Umbilical cord (tissue), 2 donors: ENCODE measurements around the gene FBXO30. TPM values are rescaled to one million over a fixed set of nuclear protein-coding genes. Genes with fewer than 3 reads are reported as not detected.

Source experiments
- DNase-seq: peaks from one replicate; pipeline ENCODE4 v3.0.0-alpha.2; 2015; ENCODE audit warnings: low spot score
- total RNA-seq: library from RNA; depleted of rRNA; stranded (reverse); fragments of >200 nt; gene quantifications from one replicate; pipeline ENCODE4 v1.2.3, GENCODE V29; 2014; ENCODE audit warnings: low replicate concordance; ENCODE audit not compliant: insufficient read depth

FBXO30 gene
- total RNA-seq, 1 donor from 2014 or later: 28.4 TPM

- DNase-seq: no peak
Measured at GRCh38 chr6:145818796-145819195, 4.2 kb upstream of the FBXO30 start.

- DNase-seq: no peak
Measured at GRCh38 chr6:145816392-145816791, 1.8 kb upstream of the FBXO30 start.

GRCh38 chr6:145815309-145816274 is 997 bp upstream of the FBXO30 start:
- DNase-seq: no peak

- DNase-seq: peak; percentile 74
Measured at GRCh38 chr6:145814035-145814500, 527 bp downstream of the FBXO30 start.

- peak; percentile 26 for DNase-seq
Measured at GRCh38 chr6:145813285-145814034, 1.1 kb downstream of the FBXO30 start.

GRCh38 chr6:145811741-145812140 is 2.9 kb downstream of the FBXO30 start:
- no peak for DNase-seq

- no peak for DNase-seq
Measured at GRCh38 chr6:145809785-145810184, 4.8 kb downstream of the FBXO30 start.

- DNase-seq: no peak
Measured at GRCh38 chr6:145809211-145809610, 5.4 kb downstream of the FBXO30 start.

- DNase-seq: no peak
Measured at GRCh38 chr6:145808239-145808638, 6.4 kb downstream of the FBXO30 start.

GRCh38 chr6:145802141-145802540 is 12.5 kb downstream of the FBXO30 start:
- DNase-seq: no peak

- DNase-seq: no peak
Measured at GRCh38 chr6:145801021-145801420, 13.6 kb downstream of the FBXO30 start.

- peak; percentile 49 for DNase-seq
Measured at GRCh38 chr6:145798530-145798929, 16.1 kb downstream of the FBXO30 start.

- DNase-seq: no peak
Measured at GRCh38 chr6:145789443-145789842, 25.2 kb downstream of the FBXO30 start.

- no peak for DNase-seq
Measured at GRCh38 chr6:145787688-145788087, 26.9 kb downstream of the FBXO30 start.

- no peak for DNase-seq
Measured at GRCh38 chr6:145784683-145785082, 29.9 kb downstream of the FBXO30 start.

- DNase-seq: no peak
Measured at GRCh38 chr6:145783796-145784195, 30.8 kb downstream of the FBXO30 start.

- no peak for DNase-seq
Measured at GRCh38 chr6:145772846-145773245, 41.7 kb downstream of the FBXO30 start.

GRCh38 chr6:145765449-145765848 is 49.1 kb downstream of the FBXO30 start:
- no peak for DNase-seq

- DNase-seq: no peak
Measured at GRCh38 chr6:145763742-145764141, 50.9 kb downstream of the FBXO30 start.

- DNase-seq: no peak
Measured at GRCh38 chr6:145761584-145761983, 53.0 kb downstream of the FBXO30 start.

GRCh38 chr6:145758113-145758512 is 56.5 kb downstream of the FBXO30 start:
- no peak for DNase-seq

GRCh38 chr6:145756170-145756662 is 58.4 kb downstream of the FBXO30 start:
- DNase-seq: peak; percentile 69
